ENCODE data around the gene AXL.

The AXL gene

DNA sequence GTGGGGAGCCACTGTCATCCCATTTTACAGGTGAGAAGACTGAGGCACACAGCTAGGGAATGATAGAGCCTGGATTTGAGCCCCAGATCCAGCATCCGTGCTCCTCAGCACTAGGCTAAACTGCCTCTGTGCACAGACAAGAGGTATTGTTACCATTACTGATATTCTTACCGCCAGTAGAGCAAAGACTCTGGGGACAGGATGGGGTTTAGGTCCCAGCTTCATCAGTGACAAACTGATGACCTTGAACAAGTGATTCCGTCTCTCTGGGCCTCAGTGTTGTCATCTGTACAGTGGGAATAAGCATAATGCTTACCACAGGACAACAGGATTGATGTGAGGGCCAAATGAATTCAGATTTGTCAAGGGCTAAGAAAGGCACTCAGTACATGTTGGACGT is 16.5 kb downstream of the AXL start:
- DNase-seq (ENCODE audit: low spot score): no peak

DNA sequence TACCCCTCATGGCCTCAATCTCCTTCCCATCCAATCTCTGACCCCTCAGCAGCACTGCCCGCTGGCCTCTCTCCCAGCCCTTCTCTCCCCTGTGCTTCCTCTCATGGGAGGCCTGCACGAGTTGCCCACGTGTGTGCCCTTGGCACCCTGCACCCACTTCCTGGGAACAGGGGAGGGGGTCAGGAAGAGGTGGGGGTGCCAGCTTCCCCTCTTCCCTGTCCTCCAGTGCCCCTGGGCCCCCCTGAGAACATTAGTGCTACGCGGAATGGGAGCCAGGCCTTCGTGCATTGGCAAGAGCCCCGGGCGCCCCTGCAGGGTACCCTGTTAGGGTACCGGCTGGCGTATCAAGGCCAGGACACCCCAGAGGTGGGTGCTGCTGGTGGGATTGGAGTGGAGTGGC is 19.2 kb downstream of the AXL start:
- no peak for DNase-seq (ENCODE audit: low spot score)

DNA sequence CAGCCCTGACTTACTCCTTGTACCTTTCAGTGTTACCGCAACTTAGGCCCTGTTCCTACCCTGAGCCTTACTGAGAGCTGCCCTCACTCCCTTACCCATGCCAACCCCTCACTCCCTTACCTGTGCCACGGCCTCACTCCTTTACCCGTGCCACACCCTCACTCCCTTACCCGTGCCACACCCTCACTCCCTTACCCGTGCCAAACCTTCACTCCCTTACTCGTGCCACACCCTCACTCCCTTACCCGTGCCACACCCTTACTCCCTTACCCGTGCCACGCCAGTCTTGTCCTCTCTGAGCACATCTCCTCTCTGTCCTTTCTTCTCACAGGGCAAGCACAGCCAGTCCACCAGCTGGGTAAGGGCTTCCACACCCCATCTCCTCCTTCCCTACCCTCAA is 20.3 kb downstream of the AXL start:
- DNase-seq (ENCODE audit: low spot score): no peak

DNA sequence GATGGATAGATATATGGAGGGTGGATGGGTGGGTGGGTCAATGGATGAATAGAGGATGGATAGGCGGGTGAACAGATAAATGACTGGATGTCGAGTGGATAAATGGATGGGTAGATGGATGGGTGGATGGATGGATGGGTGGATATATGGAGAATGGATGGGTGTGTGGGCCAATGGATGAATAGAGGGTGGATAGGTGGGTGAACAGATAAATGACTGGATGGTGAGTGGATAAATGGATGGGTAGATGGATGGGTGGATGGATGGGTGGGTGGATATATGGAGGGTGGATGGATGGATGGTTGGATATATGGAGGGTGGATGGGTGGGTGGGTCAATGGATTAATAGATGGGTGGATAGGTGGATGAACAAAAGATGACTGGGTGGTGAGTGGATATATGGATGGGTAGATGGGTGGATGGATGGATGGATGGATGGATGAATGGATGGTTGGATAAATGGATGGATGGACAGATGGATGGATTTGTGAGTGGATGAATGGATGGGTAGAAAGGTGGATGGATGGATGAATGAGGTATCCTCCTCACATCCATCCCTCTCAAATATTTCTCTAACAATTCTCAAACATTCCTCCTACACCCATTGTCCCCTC is 21.0 kb downstream of the AXL start:
- no peak for DNase-seq (ENCODE audit: low spot score)

DNA sequence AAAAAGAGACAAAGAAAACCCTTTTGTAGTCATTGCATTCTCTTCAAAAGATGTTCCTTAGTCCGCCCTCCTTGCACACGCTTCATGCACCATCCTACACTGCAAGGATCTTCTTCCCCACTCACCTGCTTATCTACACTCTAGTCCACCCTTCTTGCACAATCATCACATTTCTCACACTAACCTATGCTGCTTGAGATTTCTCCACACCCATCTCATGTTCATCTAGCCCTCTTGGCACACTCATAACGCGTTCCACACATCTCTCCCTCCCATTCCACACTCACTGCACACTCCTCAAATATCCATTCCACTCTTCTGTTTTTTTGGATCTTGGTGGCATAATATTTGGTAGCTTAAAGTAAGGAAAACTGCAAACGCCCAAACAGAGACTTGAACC is 22.8 kb downstream of the AXL start:
- no peak for DNase-seq (ENCODE audit: low spot score)

DNA sequence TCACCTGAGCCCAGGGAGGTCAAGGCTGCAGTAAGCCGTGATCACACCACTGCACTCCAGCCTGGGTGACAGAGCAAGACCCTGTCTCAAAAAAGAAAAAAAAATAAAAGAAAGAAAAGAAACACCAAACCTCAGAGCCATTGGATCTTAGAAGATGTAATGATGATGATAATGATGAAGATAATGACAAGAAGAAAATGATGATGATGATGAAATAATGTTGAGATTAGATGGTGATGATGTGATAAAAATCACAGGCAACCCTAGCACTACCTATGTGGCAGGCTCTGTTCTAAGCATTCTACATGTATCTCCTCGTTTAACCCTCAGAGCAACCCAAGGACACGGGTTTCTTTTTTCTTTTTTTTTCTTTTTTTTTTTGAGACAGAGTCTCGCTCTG is 25.1 kb downstream of the AXL start:
- DNase-seq (ENCODE audit: low spot score): no peak

DNA sequence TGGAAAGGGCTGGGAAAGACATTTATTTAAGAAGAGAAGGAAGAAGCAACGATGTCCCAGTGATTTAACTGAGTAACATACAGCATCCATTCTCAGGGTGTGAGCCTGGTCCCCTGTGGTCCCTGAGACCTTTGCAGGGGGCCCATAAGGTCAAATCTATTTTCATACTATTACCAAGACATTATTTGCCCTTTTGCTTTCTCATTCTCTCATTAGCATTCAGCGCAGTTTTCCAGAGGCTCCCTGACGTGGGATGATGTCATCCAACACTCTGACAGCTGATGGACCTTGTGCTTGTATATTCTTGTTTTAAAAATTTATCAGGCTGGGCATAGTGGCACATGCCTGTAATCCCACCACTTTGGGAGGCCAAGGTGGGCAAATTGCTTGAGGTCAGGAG is 26.8 kb downstream of the AXL start:
- no peak for DNase-seq (ENCODE audit: low spot score)

DNA sequence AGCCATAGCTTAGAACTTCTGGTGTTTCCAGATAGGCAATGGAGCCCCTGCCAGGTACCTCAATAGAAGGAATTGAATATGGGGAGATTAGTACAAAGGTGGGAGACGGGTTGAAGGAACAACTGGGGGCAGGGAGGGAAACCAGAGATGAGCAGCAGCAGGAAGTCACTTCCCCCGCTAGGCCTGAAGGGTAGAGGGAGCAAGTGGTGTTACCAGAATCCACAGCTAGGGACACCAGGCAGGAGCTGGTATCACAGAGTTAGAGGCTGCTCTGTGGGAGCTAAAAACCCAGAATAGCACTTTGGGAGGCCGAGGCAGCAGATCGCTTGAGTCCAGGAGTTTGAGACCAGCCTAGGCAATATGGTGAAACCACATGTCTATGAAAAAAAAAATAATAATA is 29.9 kb downstream of the AXL start:
- DNase-seq (ENCODE audit: low spot score): peak; percentile 40

DNA sequence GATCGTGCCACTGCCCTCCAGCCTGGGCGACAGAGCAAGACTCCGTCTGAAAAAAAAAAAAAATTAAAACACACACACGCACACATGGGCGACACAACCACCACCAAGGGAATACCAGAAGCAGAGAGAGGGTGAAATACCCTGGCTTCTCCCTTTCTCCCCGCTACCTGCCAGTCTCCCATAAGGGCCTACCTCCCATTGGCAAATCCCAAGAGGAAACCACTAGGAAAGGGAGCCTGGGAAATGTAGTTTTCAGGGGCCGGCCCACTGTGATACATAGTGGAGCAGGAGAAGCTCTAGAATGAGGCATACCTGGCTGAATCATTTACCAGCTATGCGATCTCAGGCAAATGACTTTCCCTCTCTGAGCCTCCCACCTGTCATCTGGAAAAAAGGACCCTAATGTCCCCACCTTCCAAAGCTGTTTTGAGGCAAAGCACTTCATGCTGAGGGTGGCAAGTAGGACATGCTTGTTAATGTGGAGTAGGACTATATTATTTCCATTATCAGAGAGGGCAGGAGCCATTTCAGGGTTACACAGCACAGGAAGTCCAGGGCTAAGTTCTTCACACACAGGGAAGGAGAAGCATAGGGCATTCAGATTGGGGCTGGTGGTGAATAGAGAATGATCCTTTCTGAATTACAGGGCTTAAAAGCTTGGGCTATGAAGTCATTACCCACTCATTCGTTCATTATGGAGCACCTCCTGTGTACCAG is 30.8 kb downstream of the AXL start:
- no peak for DNase-seq (ENCODE audit: low spot score)

DNA sequence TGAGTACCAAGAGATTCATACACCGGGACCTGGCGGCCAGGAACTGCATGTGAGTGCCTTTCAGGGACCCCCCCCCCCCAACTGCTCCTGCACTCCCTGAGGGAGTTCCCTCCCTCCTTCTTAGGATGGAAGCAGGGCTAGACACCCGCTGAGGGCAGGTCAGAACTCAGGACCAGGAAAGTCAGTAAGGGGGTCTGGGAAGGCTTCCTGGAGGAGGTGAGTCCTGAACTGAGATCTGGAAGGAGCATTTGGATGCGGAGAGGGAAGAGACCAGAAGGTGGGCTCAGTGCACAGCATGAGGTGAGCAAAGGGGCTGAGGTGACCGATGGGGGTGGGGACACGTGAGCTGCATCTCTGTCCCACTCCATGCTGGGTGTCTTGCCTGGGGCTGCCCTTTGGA is 34.6 kb downstream of the AXL start:
- no peak for DNase-seq (ENCODE audit: low spot score)

DNA sequence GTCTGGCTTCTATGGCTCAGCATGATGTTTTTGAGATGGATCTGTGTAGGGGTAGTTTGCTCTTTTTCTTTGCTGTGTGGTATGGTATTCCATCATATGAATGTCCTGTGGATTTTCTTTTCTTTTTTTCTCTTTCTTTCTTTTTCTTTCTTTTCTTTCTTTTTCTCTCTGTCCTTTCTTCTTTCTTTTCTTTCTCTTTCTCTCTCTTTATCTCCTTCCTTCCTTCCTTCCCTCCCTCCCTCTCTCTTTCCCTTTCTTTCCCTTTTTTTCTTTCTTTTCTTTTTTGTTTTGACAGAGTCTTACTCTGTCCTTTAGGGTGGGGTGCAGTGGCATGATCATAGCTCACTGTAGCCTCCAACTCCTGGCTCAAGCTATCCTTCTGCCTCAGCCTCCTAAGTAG is 36.1 kb downstream of the AXL start:
- DNase-seq (ENCODE audit: low spot score): no peak

DNA sequence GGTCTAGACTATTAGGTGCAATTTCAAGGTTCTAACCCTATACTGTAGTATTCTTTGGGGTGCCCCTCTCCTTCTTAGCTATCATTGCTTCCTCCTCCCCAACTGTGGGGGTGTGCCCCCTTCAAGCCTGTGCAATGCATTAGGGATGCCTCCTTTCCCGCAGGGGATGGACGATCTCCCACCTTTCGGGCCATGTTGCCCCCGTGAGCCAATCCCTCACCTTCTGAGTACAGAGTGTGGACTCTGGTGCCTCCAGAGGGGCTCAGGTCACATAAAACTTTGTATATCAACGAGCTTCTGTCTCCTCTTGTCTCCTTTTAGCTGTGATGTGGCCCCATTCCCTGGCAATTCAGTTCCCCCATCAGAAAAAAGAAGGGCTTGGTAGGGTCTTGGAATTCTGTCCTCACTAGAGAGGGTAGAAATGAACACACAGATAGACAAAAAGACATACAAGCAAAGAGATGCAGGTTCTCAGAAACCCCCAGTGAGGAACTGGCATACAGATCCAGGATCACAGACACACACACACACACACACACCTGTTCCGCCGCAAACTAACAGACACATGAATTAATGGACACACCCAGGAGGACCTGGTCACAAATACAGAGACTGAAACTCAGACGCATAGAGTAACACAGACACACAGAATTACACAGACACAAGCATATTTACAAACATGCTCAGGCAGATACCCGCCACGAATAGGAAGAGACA is 42.6 kb downstream of the AXL start:
- DNase-seq (ENCODE audit: low spot score): no peak

DNA sequence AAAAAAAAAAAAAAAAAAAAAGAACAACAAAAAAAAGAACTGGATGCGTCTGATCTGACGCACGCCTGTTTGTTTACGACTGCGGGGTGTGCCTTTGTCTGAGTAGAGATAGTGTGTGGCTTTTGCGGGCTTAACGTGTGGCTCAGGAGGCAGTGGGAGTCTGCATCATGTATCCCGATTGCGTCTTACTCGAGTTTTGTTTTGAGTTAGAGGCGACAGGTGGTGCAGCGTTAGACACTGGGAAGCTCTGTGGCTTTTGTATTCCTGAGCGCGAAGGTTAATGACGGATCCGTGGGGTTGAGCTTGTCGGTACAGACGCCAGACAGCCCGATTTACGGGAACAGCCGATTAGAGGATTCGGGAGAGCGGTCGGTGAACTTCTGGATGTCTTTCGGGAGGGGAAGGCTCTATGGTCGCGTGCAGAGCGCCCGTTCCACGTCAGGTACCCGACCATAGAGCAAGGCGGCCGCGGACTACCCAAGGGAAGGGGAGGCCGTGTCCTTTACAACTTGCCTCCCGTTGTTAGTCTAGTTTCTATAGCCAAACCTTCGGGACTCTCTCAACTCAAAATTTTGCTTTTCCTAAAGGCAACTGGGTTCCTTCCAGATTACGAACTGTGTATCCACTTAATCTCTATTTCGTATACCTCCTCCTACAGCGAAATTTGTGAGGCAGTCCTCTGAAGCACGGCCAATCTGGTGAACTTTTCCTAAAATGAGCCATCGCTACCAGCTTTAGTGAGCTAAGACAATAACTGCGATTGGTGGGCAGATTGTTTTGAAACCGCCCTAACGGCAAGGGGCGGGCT is 44.2 kb downstream of the AXL start:
- DNase-seq (ENCODE audit: low spot score): no peak

DNA sequence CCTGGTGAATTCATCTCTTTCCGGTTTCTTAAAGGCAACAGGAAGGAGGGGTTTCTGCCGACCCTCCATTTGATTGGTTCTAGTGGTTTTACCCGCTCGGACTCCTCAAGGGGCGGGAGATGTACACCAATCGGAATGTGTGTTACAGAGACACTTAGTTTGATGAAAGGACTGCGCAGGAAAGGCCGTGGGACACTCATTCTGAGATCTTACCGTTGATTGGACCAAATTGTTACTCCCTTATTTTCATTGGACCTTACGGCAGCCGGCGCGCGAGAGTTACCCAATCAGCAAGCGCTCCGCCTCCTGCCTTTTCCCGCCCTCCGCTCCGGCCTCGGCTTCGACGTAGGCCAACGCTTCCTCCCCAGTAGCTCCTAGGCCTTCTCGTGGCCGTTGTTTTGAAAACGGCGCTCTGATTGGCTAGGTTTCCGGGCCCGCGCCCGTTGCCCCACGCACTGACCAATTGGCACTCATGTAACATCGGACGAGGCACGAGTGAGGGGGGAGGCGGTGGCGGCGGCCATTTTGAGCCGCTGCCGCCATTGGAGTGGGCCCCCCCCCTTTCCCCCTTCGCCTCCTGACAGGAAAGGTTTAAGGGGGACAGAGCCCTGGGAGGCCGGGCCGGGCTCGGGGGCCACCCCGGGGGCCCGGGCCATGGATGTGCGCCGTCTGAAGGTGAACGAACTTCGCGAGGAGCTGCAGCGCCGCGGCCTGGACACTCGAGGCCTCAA is 45.0 kb downstream of the AXL start, which contains the start of gene HNRNPUL1:
HNRNPUL1 (plus strand) TSS at position 523 of the 731 bp plus-strand sequence; CDS start at position 655, 132 bp downstream.
- peak; percentile 100 for DNase-seq (ENCODE audit: low spot score)

DNA sequence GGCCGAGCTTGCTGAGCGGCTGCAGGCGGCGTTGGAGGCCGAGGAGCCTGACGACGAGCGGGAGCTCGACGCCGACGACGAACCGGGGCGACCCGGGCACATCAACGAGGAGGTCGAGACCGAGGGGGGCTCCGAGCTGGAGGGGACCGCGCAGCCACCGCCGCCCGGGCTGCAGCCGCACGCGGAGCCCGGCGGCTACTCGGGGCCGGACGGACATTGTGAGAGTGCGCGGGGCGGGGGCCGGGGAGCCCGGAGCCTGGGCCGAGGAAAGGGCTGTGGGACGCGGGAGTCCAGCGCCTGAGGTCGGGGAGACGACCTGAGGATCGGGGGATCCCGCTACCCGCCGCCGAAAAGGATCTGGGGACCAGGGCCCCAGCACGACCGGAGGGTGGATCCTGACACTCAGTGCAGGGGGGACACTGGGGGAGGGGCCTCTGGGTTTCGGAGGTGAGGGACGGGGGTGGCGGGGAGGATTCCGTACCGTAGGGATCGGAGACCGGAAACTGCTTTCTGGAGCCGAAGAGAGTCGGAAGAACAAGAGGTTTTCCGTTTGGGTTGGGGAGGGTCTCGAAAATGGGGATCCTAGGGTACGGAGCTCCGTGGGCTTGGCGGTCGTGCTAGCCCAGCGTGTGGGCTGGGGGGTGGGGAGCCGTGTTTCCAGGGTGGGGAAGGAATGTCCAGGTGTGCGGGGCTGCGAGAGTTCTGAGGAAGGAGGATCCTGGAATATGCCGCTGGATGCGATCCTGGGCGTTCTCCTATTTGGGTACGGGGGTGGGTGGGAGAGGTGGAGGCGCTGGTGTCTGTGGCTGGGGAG is 45.8 kb downstream of the AXL start:
- peak; percentile 71 for DNase-seq (ENCODE audit: low spot score)

DNA sequence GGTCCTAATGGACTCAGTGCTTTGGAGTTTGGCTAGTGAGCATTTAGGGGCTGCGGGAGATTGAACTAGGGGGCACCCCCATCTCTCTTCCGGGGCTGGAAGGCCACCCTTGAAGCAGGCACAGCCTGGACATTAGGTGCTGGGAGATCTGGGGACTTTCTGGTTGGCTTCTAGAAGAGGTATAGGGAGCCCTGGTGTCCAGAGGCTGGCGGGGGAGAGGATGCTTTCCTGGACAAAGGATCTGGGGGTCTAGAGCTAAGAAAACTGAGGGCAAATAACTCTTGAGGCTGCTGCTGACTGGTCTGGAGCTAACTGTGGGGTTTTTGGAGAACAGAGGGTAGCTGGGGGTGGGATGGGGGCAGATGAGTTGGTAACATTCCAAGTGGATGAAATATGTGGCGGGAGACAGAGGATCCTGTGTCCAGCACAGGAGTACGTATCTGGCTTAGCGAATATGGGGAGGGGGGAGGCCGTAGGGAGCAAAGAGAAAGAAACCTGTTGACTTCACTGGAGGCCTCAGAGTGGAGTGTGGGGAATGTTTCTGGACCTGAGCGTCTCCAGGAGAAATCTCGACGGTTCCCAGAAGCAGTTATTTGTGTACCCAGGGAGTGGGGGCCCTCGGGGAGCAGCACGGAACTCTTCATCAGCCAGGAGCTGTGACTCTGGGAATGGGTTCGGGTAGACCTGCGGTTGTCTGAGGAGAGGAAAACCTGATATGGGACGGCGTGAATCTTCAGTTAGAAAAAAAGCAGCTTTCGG is 46.6 kb downstream of the AXL start:
- DNase-seq (ENCODE audit: low spot score): no peak

DNA sequence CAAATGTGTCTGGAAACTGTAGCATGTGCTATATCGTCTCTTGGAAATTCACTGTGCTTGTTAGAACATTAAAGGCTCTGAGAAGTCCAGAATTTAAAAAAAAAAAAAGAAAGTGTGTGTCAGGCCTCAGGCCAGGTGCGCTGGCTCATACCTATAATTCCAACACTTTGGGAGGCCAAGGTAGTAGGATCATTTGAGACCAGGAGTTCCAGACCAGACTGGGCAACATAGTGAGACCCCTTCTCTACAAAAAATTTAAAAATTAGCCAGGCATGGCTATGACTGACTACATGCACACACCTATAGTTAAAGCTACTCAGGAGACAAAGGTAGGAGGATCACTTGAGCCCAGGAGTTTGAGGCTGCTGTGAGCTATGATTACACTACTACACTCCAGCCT is 50.0 kb downstream of the AXL start:
- no peak for DNase-seq (ENCODE audit: low spot score)

DNA sequence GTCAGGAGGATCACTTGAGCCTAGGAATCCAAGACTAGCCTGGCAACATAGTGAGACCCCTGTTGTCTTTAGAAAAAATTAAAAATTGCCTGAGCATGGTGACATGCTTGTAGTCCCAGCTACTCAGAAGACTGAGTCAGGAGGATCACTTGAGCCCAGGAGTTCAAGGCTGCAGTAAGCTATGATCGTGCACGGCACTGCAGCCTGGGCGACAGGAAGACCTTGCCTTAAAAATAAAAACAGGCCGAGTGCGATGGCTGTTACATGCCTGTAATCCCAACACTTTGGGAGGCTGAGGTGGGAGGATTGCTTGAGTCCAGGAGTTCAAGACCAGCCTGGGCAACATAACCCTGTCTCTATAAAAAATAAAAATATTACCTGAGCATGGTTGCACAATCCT is 50.5 kb downstream of the AXL start:
- DNase-seq (ENCODE audit: low spot score): no peak

DNA sequence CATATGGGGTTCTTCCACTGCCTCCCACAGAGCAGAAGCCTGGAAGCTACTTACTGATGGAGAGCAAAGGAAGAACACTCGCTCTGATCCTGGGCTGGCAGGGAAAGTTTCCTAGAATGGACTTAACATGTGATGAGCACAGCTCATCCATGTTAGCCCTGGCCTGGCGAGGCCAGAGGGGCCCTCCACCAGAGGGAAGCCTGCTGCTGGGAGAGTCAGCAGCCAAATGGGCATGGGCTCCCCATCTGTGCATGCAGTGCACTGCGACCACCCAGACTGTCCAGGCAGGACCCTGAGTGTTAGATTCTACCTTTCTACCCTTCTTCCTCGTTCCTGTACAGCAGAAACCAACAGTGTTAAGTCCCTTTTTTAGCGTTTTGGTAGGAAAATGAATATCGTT is 54.1 kb downstream of the AXL start:
- DNase-seq (ENCODE audit: low spot score): no peak

DNA sequence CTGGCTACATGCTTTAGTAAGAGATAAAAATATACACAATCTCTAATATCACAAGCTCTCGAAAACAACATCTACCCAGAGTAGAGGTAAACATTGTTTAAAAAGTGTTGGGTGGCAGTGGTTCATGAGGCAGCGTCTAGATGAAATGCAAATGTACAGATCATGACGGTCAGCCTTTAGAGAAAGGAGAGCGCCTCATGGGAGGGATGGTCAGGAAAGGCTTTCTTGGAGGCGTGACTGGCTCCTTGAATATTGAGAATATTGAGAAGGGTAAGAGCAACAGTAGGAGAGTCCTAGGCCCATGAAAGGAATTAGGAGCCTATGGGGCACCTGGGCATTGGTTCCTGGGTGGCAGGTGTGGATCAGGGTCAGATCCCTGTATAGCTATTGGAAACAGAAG is 55.8 kb downstream of the AXL start:
- no peak for DNase-seq (ENCODE audit: low spot score)
